Astrocyte (in vitro differentiated cells and primary cell): ENCODE data around the gene VAMP8. TPM values are rescaled to one million over a fixed set of nuclear protein-coding genes. Genes with fewer than 3 reads are reported as not detected.
A peak's percentile ranks its signal among the peaks of the same experiment; 100 is the strongest.
"Not testable (repeated sequence)": the region's sequence is repeated elsewhere in the genome, so short reads cannot be mapped to it uniquely, and the experiment has no call there.

Experiments
- DNase-seq: peaks from one replicate; pipeline ENCODE4 v3.0.0-alpha.2; 2010; ENCODE audit warnings: low read depth
- FAIRE-seq: peaks from 2 replicates; lab custom pipeline; 2011; peaks lifted over from hg19 to GRCh38; lab: Jason Lieb, UNC
- H2AFZ ChIP-seq: 2 replicates; pipeline ENCODE4 v1.6.0; 2012; ENCODE audit warnings: low read depth, low read length, inconsistent platforms
- H3K27ac ChIP-seq: 2 replicates; pipeline ENCODE4 v1.5.1; 2011; ENCODE audit warnings: low read depth, low read length, inconsistent platforms
- H3K27me3 ChIP-seq: 2 replicates; pipeline ENCODE4 v1.6.0; 2011; ENCODE audit warnings: low read length, inconsistent platforms; ENCODE audit not compliant: insufficient read depth
- H3K36me3 ChIP-seq: 2 replicates; pipeline ENCODE4 v1.5.1; 2011; ENCODE audit warnings: low read length, inconsistent platforms; ENCODE audit not compliant: insufficient read depth
- H3K4me1 ChIP-seq: 2 replicates; pipeline ENCODE4 v1.5.1; 2011; ENCODE audit warnings: low read length, inconsistent platforms; ENCODE audit not compliant: insufficient read depth
- H3K4me2 ChIP-seq: 2 replicates; pipeline ENCODE4 v1.6.0; 2012; ENCODE audit warnings: low read length, inconsistent platforms
- H3K4me3 ChIP-seq: 2 replicates; pipeline ENCODE4 v1.5.1; 2011; ENCODE audit warnings: low read depth, mild to moderate bottlenecking, low read length, inconsistent platforms; ENCODE audit not compliant: insufficient read depth
- H3K79me2 ChIP-seq: 2 replicates; pipeline ENCODE4 v1.6.0; 2012; ENCODE audit warnings: mild to moderate bottlenecking, low read length, inconsistent platforms; ENCODE audit not compliant: insufficient read depth
- H3K9ac ChIP-seq: 2 replicates; pipeline ENCODE4 v1.6.0; 2012; ENCODE audit warnings: mild to moderate bottlenecking, low read length, inconsistent platforms
- H3K9me3 ChIP-seq: 2 replicates; pipeline ENCODE4 v1.5.1; 2012; ENCODE audit warnings: low read depth, mild to moderate bottlenecking, low read length, inconsistent platforms; ENCODE audit not compliant: insufficient read depth
- H4K20me1 ChIP-seq: 2 replicates; pipeline ENCODE4 v1.6.0; 2012; ENCODE audit warnings: low read length, inconsistent platforms; ENCODE audit not compliant: insufficient read depth
- H3K27ac Mint-ChIP-seq: one replicate; pipeline ENCODE4 v1.8.0; 2021; ENCODE audit warnings: mild to moderate bottlenecking, mixed read lengths; ENCODE audit not compliant: unreplicated experiment
- H3K27me3 Mint-ChIP-seq: one replicate; pipeline ENCODE4 v1.8.0; 2021; ENCODE audit warnings: low read depth, mixed read lengths; ENCODE audit not compliant: unreplicated experiment
- H3K36me3 Mint-ChIP-seq: one replicate; pipeline ENCODE4 v1.8.0; 2021; ENCODE audit warnings: low read depth, mixed read lengths; ENCODE audit not compliant: unreplicated experiment
- H3K4me1 Mint-ChIP-seq: one replicate; pipeline ENCODE4 v1.8.0; 2021; ENCODE audit warnings: low read depth, mixed read lengths; ENCODE audit not compliant: unreplicated experiment
- H3K4me3 Mint-ChIP-seq: one replicate; pipeline ENCODE4 v1.8.0; 2021; ENCODE audit warnings: mild to moderate bottlenecking, moderate library complexity, mixed read lengths; ENCODE audit not compliant: unreplicated experiment
- H3K9me3 Mint-ChIP-seq: one replicate; pipeline ENCODE4 v1.8.0; 2021; ENCODE audit warnings: mild to moderate bottlenecking, mixed read lengths; ENCODE audit not compliant: unreplicated experiment
- CTCF ChIP-seq: IDR thresholded peaks from 2 replicates; pipeline ENCODE4 v1.5.1; 2011; ENCODE audit warnings: low read depth, mild to moderate bottlenecking, inconsistent platforms, low read length, moderate library complexity; ENCODE audit not compliant: insufficient read depth
- EZH2 ChIP-seq: IDR thresholded peaks from 2 replicates; pipeline ENCODE4 v1.6.1; 2012; ENCODE audit warnings: mild to moderate bottlenecking, low read length, inconsistent platforms; ENCODE audit not compliant: insufficient read depth
- total RNA-seq: library from RNA; stranded (reverse); gene quantifications from 2 replicates; pipeline ENCODE4 v1.2.1, GENCODE V29; 2021

VAMP8 gene
- total RNA-seq, 1 donor from 2014 or later, result 35.3 TPM

- peak within 1 kb of the TSS; percentile 91 for H3K27ac Mint-ChIP-seq
- Histone ChIP-seq H3K36me3 (peaks cover 15% of the 10 kb centered on the region), H2AFZ (peak within 1 kb of the TSS; percentile 77), H3K9me3 (no peaks in the 10 kb centered on the region), H3K9ac (peak within 1 kb of the TSS; percentile 93), H3K4me3 (peak within 1 kb of the TSS; percentile 90), H4K20me1 (peaks cover 24% of the 10 kb centered on the region), H3K4me1 (peaks cover 9% of the 10 kb centered on the region), H3K79me2 (peaks cover 57% of the 10 kb centered on the region), H3K27me3 (no peaks in the 10 kb centered on the region), H3K4me2 (peak within 1 kb of the TSS; percentile 100), H3K27ac (peak within 1 kb of the TSS; percentile 69)
- H3K27me3 Mint-ChIP-seq, result no peaks in the 10 kb centered on the region
- H3K4me1 Mint-ChIP-seq, result peaks cover 28% of the 10 kb centered on the region
- H3K4me3 Mint-ChIP-seq, result peak within 1 kb of the TSS; percentile 99
- H3K36me3 Mint-ChIP-seq, result peaks cover 4% of the 10 kb centered on the region
- TF ChIP-seq CTCF, result no peak
- H3K9me3 Mint-ChIP-seq, result no peaks in the 10 kb centered on the region
- DNase-seq (peak; percentile 76), FAIRE-seq (no peak)
Measured at GRCh38 chr2:85611705-85612587, 34.6 kb downstream of the VAMP8 start, which contains the start of gene C2orf68. Gene C2orf68, minus strand, starts transcription at chr2:85612066. Its CDS starts 82 bp downstream, at chr2:85611984.

GRCh38 chr2:85613717-85614515, 36.5 kb downstream of the VAMP8 start:
- Histone ChIP-seq H3K79me2 (peaks cover 60% of the 10 kb centered on the region), H3K27me3 (no peaks in the 10 kb centered on the region), H3K4me3 (no peak overlapping the region), H3K9me3 (no peaks in the 10 kb centered on the region), H3K27ac (no peak overlapping the region), H2AFZ (no peak overlapping the region), H3K4me1 (peaks cover 18% of the 10 kb centered on the region), H3K4me2 (no peak overlapping the region), H3K36me3 (peaks cover 4% of the 10 kb centered on the region), H4K20me1 (peaks cover 28% of the 10 kb centered on the region), H3K9ac (no peak overlapping the region)
- FAIRE-seq, result no peak
- Mint-ChIP-seq H3K27ac (no peak overlapping the region), H3K4me1 (peaks cover 16% of the 10 kb centered on the region), H3K9me3 (no peaks in the 10 kb centered on the region), H3K4me3 (no peak overlapping the region), H3K27me3 (no peaks in the 10 kb centered on the region), H3K36me3 (no peaks in the 10 kb centered on the region)
- TF ChIP-seq EZH2 (no peak), CTCF (no peak)
- no peak for DNase-seq

GRCh38 chr2:85614757-85615156, 37.4 kb downstream of the VAMP8 start:
- FAIRE-seq, H3K9ac ChIP-seq, H3K4me1 Mint-ChIP-seq, H3K36me3 Mint-ChIP-seq, H3K27ac ChIP-seq, DNase-seq, H3K27me3 Mint-ChIP-seq, H2AFZ ChIP-seq, H3K27me3 ChIP-seq, H3K4me3 Mint-ChIP-seq, H3K4me3 ChIP-seq, H3K9me3 ChIP-seq, H3K9me3 Mint-ChIP-seq, H3K27ac Mint-ChIP-seq, H3K4me2 ChIP-seq: not testable (repeated sequence)
- Histone ChIP-seq H3K4me1 (peaks cover 18% of the 10 kb centered on the region), H3K36me3 (peaks cover 11% of the 10 kb centered on the region), H3K79me2 (peaks cover 61% of the 10 kb centered on the region), H4K20me1 (peaks cover 31% of the 10 kb centered on the region)
